ENCODE results near the gene SH2D4B.

SH2D4B gene
- total RNA-seq: 0.39 to 0.60 reads per million in 2 experiments

DNA sequence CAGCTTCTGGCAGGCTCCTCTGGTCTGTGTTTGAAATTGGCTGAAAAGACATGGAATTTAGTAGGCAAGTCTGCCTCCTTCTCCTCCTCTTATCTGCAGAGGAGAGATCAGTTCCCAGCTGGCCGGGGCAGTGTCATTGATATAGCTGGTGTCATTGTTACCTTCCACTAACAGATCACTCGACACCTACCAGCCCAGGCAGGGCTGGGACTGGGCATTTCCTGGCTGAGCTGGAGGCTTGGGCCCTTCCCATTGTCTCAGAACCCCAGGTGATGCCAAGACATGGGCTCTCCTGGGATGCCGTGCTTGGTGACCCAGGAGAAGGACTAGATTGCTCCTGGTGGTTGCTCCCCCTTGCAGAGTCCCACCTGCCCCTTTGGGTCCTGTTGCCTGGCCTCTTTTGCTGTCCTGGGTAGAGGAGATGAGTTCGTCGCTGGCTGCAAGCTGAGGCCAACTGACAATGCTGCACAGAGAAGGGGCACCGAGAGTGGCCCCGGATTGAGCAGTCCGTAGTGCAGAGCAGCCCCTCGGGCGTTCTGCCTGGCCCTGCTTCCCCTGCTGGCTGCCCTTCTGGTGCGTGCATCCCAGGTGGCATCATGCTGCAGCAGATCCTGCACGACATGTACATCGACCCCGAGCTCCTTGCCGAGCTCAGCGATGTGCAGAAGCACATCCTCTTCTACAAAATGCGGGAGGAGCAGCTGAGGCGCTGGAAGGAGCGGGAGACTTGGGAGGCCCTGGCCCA is at the start of gene SH2D4B:
Gene SH2D4B, plus strand, starts transcription at position 167 of the 745 bp plus-strand sequence. Its CDS starts 430 bp downstream, at position 597.
- no peak for DNase-seq (ENCODE audit: low read depth)

GRCh38 chr10:80488539-80489066 is 49.1 kb upstream of the SH2D4B start:
- DNase-seq (ENCODE audit: low read depth): no peak

DNA sequence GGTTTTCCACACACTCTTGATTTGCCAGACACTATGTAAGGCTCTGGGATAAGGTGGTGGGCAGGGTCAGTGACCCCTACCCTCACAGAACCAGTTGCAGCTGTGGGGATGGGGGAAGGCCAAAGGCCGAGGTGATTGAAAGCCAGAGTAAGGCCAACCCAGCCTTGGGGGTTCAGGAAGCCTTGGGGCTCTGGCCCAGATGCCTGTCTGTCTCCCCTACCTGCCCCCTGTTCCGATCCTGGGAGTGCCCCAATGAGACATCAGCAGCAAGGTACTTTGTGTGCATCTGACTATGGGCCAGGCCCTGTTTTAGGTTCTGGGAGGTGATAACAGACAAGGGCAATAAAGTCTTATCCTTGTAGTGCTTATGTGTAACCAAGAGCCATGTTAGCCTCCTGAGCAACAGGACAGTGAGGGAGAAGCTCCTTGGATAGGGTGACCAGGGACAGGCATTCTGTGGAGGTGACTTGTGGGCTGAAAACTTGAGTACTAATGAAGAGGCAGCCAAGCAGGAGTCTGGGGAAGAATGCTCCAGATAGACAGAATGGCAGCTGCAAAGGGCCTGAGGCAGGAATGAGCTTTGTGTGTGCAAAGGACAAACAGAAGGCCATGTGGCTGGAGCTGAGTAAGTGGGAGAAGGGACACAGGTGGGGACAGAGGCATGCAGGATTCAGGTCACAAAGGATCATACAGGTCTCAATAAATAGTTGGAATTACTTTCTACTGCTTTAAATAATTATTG is 48.2 kb upstream of the SH2D4B start:
- DNase-seq (ENCODE audit: low read depth): no peak

- no peak for DNase-seq (ENCODE audit: low read depth)
These were observed 46.2 kb upstream of the SH2D4B start for GRCh38 chr10:80491251-80492102.

GRCh38 chr10:80492848-80493521 is 44.7 kb upstream of the SH2D4B start:
- DNase-seq (ENCODE audit: low read depth): no peak

DNA sequence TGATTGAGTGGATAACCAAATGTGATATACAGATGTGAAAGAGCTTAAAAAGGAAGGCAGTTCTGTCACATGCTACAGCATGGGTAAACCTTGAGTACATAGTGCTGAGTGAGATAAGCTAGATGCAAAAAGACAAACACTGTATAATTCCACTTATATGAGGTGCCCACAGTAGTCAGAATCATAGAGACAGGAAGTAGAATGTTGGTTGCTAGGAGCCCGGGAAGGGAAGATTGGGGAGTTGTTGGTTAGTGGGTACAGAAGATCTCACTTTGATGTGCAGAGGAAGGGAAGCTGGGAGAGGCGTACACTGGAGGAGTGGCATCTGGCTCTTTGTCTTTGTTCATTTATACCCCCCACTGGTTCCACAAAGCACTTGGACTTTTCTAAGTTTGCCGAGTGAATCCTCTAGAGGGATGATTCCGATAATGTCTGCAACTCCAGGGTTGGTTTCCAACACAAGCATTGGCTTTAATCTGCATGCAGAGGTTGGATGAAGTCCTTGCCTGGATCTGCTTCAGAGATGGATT is 44.1 kb upstream of the SH2D4B start:
- no peak for DNase-seq (ENCODE audit: low read depth)

DNA sequence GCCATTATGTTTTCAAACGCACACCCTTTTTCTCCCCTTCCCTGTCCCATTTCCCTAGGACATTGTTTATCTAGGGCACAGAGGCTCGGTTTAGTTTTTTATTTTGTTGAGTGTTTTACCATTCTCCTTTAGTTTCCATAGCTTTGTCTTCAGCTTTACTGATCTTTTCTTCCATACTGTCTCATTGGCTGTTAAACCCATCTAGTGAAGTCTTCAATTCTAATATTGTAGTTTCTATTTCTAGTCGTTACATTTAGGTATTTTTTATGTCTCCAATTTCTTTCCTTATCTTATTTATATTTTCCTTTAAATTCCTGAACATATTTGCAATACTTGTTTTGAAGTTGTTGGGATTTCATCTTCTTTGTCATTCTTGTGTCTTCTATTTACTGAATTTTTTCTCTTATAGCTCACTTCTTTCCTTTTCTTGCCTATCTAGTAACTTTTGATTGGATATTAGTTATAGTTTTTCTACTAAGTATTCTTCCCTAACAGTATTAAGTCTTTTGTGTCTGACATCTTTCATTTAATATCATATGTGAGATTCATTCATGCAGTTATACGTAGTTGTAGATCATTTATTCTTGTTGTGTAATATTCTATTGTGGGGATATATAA is 41.0 kb upstream of the SH2D4B start:
- no peak for DNase-seq (ENCODE audit: low read depth)

DNA sequence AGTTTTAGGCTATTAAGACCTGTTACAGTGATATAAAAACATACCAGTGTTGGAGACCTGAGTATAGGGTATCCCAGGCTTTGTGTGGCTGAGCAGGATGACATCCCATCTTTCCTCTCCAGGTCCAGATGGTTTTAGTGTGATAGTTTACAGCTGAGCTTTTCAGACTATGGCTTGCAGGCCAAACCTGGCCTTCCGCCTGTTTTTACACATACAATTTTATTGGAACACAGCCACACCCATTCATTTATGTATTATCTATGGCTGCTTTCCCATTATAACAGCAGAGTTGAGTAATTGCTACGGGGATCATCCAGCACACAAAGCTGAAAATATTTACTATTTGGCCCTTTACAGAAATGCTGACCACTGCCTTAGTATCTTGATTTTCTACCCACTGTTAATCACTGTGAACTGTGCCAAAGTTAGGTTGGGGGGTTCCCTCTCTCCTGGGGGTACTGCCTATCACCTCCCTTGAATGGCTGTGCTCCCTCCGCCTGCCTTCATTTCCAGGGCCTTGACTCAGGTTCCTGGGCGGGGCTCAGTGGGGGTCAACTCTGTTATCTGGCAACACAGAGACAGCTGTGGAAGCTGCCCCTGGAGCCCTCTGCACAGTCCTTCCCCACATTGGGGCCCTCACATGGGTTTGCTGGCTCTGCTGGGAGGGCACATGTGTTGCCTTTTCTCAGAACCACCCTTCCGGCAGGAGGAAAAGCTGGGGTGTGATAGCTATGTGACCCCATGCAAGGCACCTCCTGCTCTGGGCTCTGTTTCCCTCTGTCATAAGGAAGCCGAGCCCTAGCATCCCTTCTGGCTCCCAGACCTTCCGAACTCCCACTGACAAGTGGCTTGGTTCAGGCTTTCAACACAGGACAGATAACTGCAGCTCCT is 40.3 kb upstream of the SH2D4B start:
- DNase-seq (ENCODE audit: low read depth): no peak

- DNase-seq (ENCODE audit: low read depth): no peak
These were observed 39.4 kb upstream of the SH2D4B start for GRCh38 chr10:80498078-80498832.

DNA sequence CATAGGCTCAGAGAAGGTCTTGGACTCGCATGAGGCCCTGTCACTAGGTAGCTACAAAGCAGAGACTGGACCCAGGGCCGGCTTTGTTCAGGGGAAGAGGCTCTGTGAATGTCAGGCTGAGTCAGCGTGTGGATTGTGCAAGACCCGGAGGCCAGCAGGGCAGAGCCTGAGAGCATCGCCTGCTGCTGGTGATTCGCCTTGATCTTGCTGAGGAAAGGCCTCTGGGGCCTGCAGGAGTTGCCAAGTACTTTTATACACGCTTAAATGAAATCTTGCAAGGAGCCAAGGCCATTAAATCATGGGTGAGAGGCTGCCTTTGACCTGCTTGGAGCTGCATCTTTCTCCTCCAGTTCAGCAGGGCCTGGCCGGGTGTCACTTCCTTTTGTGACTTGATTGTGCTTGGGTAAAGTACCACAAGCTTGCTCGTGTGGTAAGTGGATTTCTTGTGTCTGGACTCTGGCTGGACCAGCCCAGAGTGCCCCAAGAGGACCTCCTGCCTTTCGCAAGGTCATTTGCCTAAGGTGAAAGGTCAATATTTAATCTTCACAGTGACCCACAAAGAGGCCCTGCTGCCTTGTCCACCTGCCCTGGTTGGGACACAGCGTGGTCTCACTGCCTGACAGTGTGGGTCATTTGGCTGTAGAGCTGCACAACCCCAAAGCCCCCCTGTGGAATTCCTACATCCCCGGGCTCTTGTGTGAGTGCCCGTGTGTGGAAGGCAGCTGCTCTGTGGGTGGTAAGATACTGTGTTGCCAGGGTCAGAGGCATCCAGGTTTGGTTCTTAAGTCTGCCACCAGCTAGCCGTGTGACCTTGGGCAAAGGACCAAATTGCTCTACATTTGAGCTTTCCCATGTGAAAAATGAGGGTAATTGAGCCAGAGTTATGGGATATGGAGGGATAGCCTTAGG is 38.6 kb upstream of the SH2D4B start:
- DNase-seq (ENCODE audit: low read depth): no peak

DNA sequence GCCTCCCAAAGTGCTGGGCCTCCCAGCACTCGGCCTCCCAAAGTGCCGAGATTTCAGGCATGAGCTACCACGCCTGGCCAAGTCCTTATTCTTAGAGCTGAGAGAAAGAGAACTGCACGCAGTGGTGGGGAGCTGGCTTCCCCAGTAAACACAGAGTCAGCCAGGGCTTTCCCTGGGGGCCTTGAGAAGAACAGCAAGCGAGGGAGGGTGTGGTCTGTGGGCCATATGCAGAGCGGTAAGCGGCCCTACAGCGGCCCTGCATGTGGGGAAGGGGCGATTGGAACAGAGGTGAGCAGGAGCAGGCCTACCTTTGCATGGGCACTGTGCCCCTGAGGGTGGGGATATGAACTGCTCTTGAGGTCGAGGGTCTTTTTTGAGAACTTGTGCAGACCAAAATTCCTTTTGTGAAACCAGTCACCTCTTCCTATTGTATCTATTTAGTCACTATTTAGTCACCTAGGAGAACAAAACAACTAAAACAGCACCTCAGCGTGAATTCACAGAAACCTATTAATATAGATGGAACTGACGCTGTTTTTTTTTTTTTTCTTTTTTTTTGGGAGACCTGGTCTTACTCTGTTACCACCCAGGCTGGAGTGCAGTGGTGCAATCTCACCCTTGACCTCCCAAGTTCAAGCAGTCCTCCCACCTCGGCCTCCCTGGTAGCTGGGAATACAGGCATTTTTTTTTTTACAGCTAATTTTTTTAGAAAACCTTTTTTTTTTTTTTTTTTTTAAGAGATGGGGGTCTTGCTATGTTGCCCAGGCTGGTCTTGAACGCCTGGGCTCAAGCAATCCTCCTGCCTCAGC is 36.9 kb upstream of the SH2D4B start:
- no peak for DNase-seq (ENCODE audit: low read depth)

GRCh38 chr10:80501381-80501912 is 36.3 kb upstream of the SH2D4B start:
- no peak for DNase-seq (ENCODE audit: low read depth)

- no peak for DNase-seq (ENCODE audit: low read depth)
These were observed 35.7 kb upstream of the SH2D4B start for GRCh38 chr10:80501913-80502521.

DNA sequence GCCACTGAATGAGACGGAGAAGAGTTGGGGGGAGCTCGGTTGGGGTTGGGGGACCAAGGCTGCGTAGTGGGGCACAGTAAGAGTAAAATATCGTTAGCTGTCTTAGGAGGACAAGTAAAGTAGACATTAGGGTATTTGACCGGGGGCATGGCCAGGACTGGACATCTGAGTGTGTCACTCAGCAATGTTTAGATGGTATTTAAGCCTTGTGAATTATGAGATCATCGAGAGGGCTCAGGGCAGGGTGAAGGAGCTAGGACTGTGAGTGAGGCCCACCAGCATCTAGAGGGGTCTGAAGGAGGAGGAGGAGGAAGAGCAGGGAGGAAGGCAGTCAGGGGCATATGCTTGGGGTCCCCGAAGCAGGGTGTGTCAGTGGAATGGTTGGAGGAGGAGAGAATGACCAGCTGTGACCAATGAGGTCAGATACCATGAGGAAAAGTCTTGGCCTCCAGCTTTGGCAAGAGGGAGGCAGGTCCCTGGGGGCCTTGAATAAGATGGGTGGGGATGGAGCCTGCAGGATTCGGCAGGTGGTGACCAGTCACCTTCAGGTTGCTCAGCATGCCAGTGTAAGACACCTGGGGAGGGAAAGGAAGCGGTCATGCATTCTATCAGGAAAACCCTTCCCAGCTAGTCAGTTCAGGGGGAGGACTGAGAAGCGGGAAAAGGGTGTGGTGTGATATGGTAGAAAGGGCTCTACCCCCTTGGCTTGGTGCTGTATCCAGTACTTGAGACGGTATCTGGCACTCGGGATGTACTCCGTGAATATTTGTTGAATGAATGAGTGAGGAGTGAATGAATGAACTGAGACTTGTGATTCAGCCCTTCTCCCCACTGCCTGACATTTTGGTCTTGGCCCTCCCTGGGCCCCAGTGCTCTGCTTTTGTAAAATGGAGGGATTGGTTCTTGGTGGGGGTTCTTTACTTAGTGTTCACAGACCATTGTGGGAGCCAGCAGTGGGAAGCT is 34.8 kb upstream of the SH2D4B start:
- DNase-seq (ENCODE audit: low read depth): no peak

GRCh38 chr10:80503584-80504157 is 34.0 kb upstream of the SH2D4B start:
- no peak for DNase-seq (ENCODE audit: low read depth)
